Endodermal cell (in vitro differentiated cells): ENCODE measurements around the gene SF3B5. TPM values are rescaled to one million over a fixed set of nuclear protein-coding genes. Genes with fewer than 3 reads are reported as not detected.

Source experiments
- DNase-seq: peaks from one replicate; pipeline ENCODE4 v3.0.0-alpha.2; 2017
- H3K27ac ChIP-seq: 2 replicates; pipeline ENCODE4 v1.5.1; 2013; ENCODE audit warnings: mild to moderate bottlenecking, low read depth, low read length, moderate library complexity
- H3K27me3 ChIP-seq: 2 replicates; pipeline ENCODE4 v1.6.1; 2013; ENCODE audit warnings: mild to moderate bottlenecking, low read length, moderate library complexity; ENCODE audit not compliant: insufficient read depth, control insufficient read depth, poor library complexity, severe bottlenecking
- H3K36me3 ChIP-seq: 2 replicates; pipeline ENCODE4 v1.7.0; 2013; ENCODE audit warnings: mild to moderate bottlenecking, low read length, moderate library complexity; ENCODE audit not compliant: control insufficient read depth, insufficient read depth
- H3K4me1 ChIP-seq: one replicate; pipeline ENCODE4 v1.7.0; 2013; ENCODE audit warnings: low read length; ENCODE audit not compliant: control insufficient read depth, insufficient read depth
- H3K4me3 ChIP-seq: 2 replicates; pipeline ENCODE4 v1.5.1; 2013; ENCODE audit warnings: mild to moderate bottlenecking, low read length, moderate library complexity
- H3K9ac ChIP-seq: 2 replicates; pipeline ENCODE4 v1.6.1; 2013; ENCODE audit warnings: mild to moderate bottlenecking, low read length, moderate library complexity; ENCODE audit not compliant: poor library complexity, severe bottlenecking; ENCODE audit errors: extremely low read depth
- H3K9me3 ChIP-seq: 2 replicates; pipeline ENCODE4 v1.6.1; 2013; ENCODE audit warnings: mild to moderate bottlenecking, low read length, moderate library complexity; ENCODE audit not compliant: control insufficient read depth
- H3K27ac Mint-ChIP-seq: 2 replicates; pipeline ENCODE4 v1.8.0; 2020; ENCODE audit warnings: mixed read lengths
- H3K27me3 Mint-ChIP-seq: 2 replicates; pipeline ENCODE4 v1.8.0; 2021; ENCODE audit warnings: mild to moderate bottlenecking, mixed read lengths; ENCODE audit not compliant: insufficient read depth
- H3K36me3 Mint-ChIP-seq: 2 replicates; pipeline ENCODE4 v1.8.0; 2020; ENCODE audit warnings: low read depth, mixed read lengths
- H3K4me1 Mint-ChIP-seq: 2 replicates; pipeline ENCODE4 v1.8.0; 2020; ENCODE audit warnings: mixed read lengths
- H3K4me3 Mint-ChIP-seq: 2 replicates; pipeline ENCODE4 v1.8.0; 2020; ENCODE audit warnings: mild to moderate bottlenecking, moderate library complexity, mixed read lengths
- H3K9me3 Mint-ChIP-seq: 2 replicates; pipeline ENCODE4 v1.8.0; 2020; ENCODE audit warnings: mild to moderate bottlenecking, mixed read lengths
- CTCF ChIP-seq: fragments of 200-600 bp; sonication (generic); conservative IDR thresholded peaks from 2 replicates; pipeline ENCODE4 v1.5.0; 2021; ENCODE audit warnings: antibody characterized with exemption, mild to moderate bottlenecking
- WGBS, 2 experiments: methylation state at CpG; one replicate each; pipeline versions ENCODE4 v1.1.5 to v1.1.7; 2013; ENCODE audit warnings: missing lambda C conversion rate in 2 of 2, mixed read lengths in 1 of 2; ENCODE audit not compliant: insufficient coverage in 1 of 2, insufficient read length in 1 of 2; 5-methylcytosine and 5-hydroxymethylcytosine counted together
- total RNA-seq, 2 donors: library from RNA; stranded (reverse); fragmentation: NEBNext Ultra II Directional in 1 of 2; extraction: Animal tissue kit (Norgen Biotek cat#: 25700) in 1 of 2; gene quantifications; 2 replicates in 1 of 2; 3 replicates in 1 of 2; pipeline ENCODE4 v1.2.1, GENCODE V29; 2021

SF3B5 gene
- total RNA-seq, 2 donors from 2014 or later: 124 to 138 TPM

GRCh38 chr6:144053601-144054000, 41.8 kb downstream of the SF3B5 start:
- no peak overlapping the region for H3K4me3 ChIP-seq
- WGBS, 2 experiments: 83 to 100% methylated on average over 1 to 3 of the region's 3 CpGs
- no peak overlapping the region for H3K27ac ChIP-seq
- Mint-ChIP-seq H3K9me3 (peaks cover 16% of the 10 kb centered on the region), H3K4me3 (no peak overlapping the region), H3K27me3 (peaks cover 55% of the 10 kb centered on the region), H3K36me3 (peaks cover 1% of the 10 kb centered on the region), H3K27ac (no peak overlapping the region), H3K4me1 (peaks cover 6% of the 10 kb centered on the region)
- H3K36me3 ChIP-seq: no peaks in the 10 kb centered on the region
- H3K9me3 ChIP-seq: peaks cover 17% of the 10 kb centered on the region
- H3K27me3 ChIP-seq: peaks cover 15% of the 10 kb centered on the region
- no peak for TF ChIP-seq CTCF
- peaks cover 4% of the 10 kb centered on the region for H3K4me1 ChIP-seq
- H3K9ac ChIP-seq: no peak overlapping the region
- DNase-seq: no peak

- Mint-ChIP-seq H3K27ac (no peak overlapping the region), H3K27me3 (peaks cover 57% of the 10 kb centered on the region), H3K4me1 (peaks cover 6% of the 10 kb centered on the region), H3K4me3 (no peak overlapping the region), H3K36me3 (peaks cover 1% of the 10 kb centered on the region), H3K9me3 (peaks cover 27% of the 10 kb centered on the region)
- TF ChIP-seq CTCF: no peak
- Histone ChIP-seq H3K27ac (no peak overlapping the region), H3K9me3 (peaks cover 27% of the 10 kb centered on the region), H3K4me3 (no peak overlapping the region), H3K9ac (no peak overlapping the region), H3K4me1 (peaks cover 4% of the 10 kb centered on the region), H3K36me3 (no peaks in the 10 kb centered on the region), H3K27me3 (peaks cover 15% of the 10 kb centered on the region)
- DNase-seq: no peak
These were observed 42.9 kb downstream of the SF3B5 start for GRCh38 chr6:144052488-144052887.

- 88 to 92% methylated on average over 1 of the region's 1 CpG for WGBS, 2 experiments
- no peak for TF ChIP-seq CTCF
- Mint-ChIP-seq H3K4me1 (peaks cover 6% of the 10 kb centered on the region), H3K27me3 (peaks cover 46% of the 10 kb centered on the region), H3K9me3 (peaks cover 35% of the 10 kb centered on the region), H3K4me3 (no peak overlapping the region), H3K36me3 (peaks cover 1% of the 10 kb centered on the region), H3K27ac (no peak overlapping the region)
- no peak overlapping the region for H3K27ac ChIP-seq
- no peak overlapping the region for H3K4me3 ChIP-seq
- no peak overlapping the region for H3K9ac ChIP-seq
- no peaks in the 10 kb centered on the region for H3K36me3 ChIP-seq
- H3K9me3 ChIP-seq: peaks cover 27% of the 10 kb centered on the region
- DNase-seq: no peak
- peaks cover 4% of the 10 kb centered on the region for H3K4me1 ChIP-seq
- H3K27me3 ChIP-seq: peaks cover 15% of the 10 kb centered on the region
These were observed 46.0 kb downstream of the SF3B5 start for GRCh38 chr6:144049386-144049785.
